Measurements from ENCODE around the gene DNAH14. TPM values are rescaled to one million over a fixed set of nuclear protein-coding genes. Genes with fewer than 3 reads are reported as not detected.

The DNAH14 gene
- total RNA-seq, 1 donor from 2014 or later: 84.7 TPM

GRCh38 chr1:225343618-225344017 is 414.1 kb downstream of the DNAH14 start:
- H3K9me3 Mint-ChIP-seq: peaks cover 17% of the 10 kb centered on the region
- TF ChIP-seq CTCF (IDR thresholded peaks at IDR 0.05; ENCODE audit: unreplicated experiment): no peak
- no peak overlapping the region for H3K4me3 Mint-ChIP-seq
- no peak overlapping the region for H3K27ac Mint-ChIP-seq
- no peak for DNase-seq (ENCODE audit: low spot score in 2 of 2, unreplicated experiment in 2 of 2)
- H3K36me3 Mint-ChIP-seq: peaks cover 21% of the 10 kb centered on the region
- H3K27me3 Mint-ChIP-seq (ENCODE audit: low read depth): no peaks in the 10 kb centered on the region
- H3K4me1 Mint-ChIP-seq: no peaks in the 10 kb centered on the region

GRCh38 chr1:225347123-225347683 is 417.7 kb downstream of the DNAH14 start:
- Mint-ChIP-seq H3K4me3 (no peak overlapping the region), H3K27me3 (ENCODE audit: low read depth) (no peaks in the 10 kb centered on the region), H3K27ac (no peak overlapping the region), H3K36me3 (peaks cover 16% of the 10 kb centered on the region), H3K9me3 (peaks cover 22% of the 10 kb centered on the region), H3K4me1 (no peaks in the 10 kb centered on the region)
- no peak for DNase-seq (ENCODE audit: low spot score in 2 of 2, unreplicated experiment in 2 of 2)
- TF ChIP-seq CTCF (IDR thresholded peaks at IDR 0.05; ENCODE audit: unreplicated experiment): no peak

DNA sequence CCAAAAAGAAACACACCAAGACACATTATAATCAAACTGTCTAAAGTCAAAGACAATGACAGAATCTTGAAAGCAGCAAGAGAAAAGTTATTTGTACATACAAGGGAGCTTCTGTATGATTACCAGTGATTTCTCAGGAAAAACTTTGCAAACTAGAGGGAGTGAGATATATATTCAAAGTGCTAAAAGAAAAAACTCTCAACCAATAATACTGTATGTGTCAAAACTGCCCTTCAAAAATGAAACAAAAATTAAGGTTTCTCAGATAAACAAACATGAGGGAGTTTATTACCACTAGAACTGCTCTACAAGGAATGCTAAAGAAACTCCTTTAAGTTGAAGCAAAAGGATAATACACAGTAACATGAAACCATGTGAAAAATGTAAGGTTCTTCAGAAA is 418.9 kb downstream of the DNAH14 start:
- H3K4me3 Mint-ChIP-seq: no peak overlapping the region
- no peak for DNase-seq (ENCODE audit: low spot score in 2 of 2, unreplicated experiment in 2 of 2)
- peaks cover 16% of the 10 kb centered on the region for H3K36me3 Mint-ChIP-seq
- H3K27me3 Mint-ChIP-seq (ENCODE audit: low read depth): no peaks in the 10 kb centered on the region
- no peak for TF ChIP-seq CTCF (IDR thresholded peaks at IDR 0.05; ENCODE audit: unreplicated experiment)
- no peaks in the 10 kb centered on the region for H3K4me1 Mint-ChIP-seq
- H3K9me3 Mint-ChIP-seq: peaks cover 22% of the 10 kb centered on the region
- H3K27ac Mint-ChIP-seq: no peak overlapping the region

DNA sequence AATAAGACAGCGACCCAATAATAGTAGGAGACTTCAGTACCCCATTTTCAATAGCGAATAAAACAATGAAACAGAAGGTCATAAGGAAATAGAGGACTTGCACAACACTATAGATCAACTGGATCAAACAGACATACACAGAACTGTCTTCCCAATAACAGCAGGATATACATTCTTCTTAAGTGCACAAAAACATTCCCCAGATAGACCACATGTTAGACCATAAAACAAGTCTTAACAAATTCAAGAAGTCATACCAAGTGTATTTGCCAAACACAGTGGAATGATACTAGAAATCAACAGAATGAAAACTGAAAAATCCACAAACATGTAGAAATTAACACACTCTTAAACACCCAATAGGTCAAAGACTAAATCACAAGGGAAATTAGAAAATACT is 420.4 kb downstream of the DNAH14 start:
- no peak for DNase-seq (ENCODE audit: low spot score in 2 of 2, unreplicated experiment in 2 of 2)
- peaks cover 22% of the 10 kb centered on the region for H3K9me3 Mint-ChIP-seq
- H3K4me3 Mint-ChIP-seq: no peak overlapping the region
- peaks cover 16% of the 10 kb centered on the region for H3K36me3 Mint-ChIP-seq
- H3K4me1 Mint-ChIP-seq: no peaks in the 10 kb centered on the region
- no peaks in the 10 kb centered on the region for H3K27me3 Mint-ChIP-seq (ENCODE audit: low read depth)
- TF ChIP-seq CTCF (IDR thresholded peaks at IDR 0.05; ENCODE audit: unreplicated experiment): no peak
- no peak overlapping the region for H3K27ac Mint-ChIP-seq

GRCh38 chr1:225350872-225351271 is 421.4 kb downstream of the DNAH14 start:
- no peak for DNase-seq (ENCODE audit: low spot score in 2 of 2, unreplicated experiment in 2 of 2)
- Mint-ChIP-seq H3K27ac (no peak overlapping the region), H3K4me3 (no peak overlapping the region), H3K36me3 (peaks cover 14% of the 10 kb centered on the region), H3K27me3 (ENCODE audit: low read depth) (no peaks in the 10 kb centered on the region), H3K4me1 (no peaks in the 10 kb centered on the region), H3K9me3 (peaks cover 22% of the 10 kb centered on the region)
- no peak for TF ChIP-seq CTCF (IDR thresholded peaks at IDR 0.05; ENCODE audit: unreplicated experiment)

DNA sequence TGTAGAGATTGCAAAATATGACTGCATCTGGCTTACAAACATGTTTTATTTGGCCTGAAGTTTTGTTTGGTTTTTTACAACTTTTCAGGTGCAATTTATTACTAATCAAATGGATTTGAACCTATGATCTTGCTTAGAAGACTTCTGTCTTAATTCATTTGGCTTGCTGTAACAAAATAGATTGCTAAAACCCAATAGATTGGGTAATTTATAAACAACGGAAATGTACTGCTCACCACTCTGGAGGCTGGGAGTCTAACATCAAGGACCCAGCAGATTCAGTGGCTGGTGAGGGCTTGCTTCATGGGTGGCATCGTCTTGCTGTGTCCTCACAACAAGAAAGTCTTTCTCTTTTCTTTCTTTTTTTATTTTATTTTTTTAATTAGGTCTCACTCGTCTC is 425.4 kb downstream of the DNAH14 start:
- Mint-ChIP-seq H3K4me3 (no peak overlapping the region), H3K36me3 (no peaks in the 10 kb centered on the region), H3K4me1 (no peaks in the 10 kb centered on the region), H3K9me3 (no peaks in the 10 kb centered on the region), H3K27me3 (ENCODE audit: low read depth) (no peaks in the 10 kb centered on the region), H3K27ac (no peak overlapping the region)
- DNase-seq (ENCODE audit: low spot score in 2 of 2, unreplicated experiment in 2 of 2): no peak
- no peak for TF ChIP-seq CTCF (IDR thresholded peaks at IDR 0.05; ENCODE audit: unreplicated experiment)

Measured in mesothelial cell of epicardium (in vitro differentiated cells).